Hepatocyte (in vitro differentiated cells): ENCODE results near the gene MAU2.

Experiments
- EZH2 ChIP-seq: fragments of 200-600 bp; sonication (generic); IDR thresholded peaks from 2 replicates; pipeline ENCODE4 v1.6.1; 2016; ENCODE audit warnings: antibody characterized with exemption, mild to moderate bottlenecking, borderline replicate concordance
- TF ChIP-seq, protein P1 (sequence below): fragments of 200-600 bp; sonication (generic); IDR thresholded peaks from 2 replicates; pipeline ENCODE4 v1.5.1; 2016; ENCODE audit warnings: antibody characterized with exemption, mild to moderate bottlenecking; ENCODE audit not compliant: poor library complexity

GRCh38 chr19:19276386-19276785 lies 44.2 kb upstream of the MAU2 start:
- TF ChIP-seq, protein P1, sequence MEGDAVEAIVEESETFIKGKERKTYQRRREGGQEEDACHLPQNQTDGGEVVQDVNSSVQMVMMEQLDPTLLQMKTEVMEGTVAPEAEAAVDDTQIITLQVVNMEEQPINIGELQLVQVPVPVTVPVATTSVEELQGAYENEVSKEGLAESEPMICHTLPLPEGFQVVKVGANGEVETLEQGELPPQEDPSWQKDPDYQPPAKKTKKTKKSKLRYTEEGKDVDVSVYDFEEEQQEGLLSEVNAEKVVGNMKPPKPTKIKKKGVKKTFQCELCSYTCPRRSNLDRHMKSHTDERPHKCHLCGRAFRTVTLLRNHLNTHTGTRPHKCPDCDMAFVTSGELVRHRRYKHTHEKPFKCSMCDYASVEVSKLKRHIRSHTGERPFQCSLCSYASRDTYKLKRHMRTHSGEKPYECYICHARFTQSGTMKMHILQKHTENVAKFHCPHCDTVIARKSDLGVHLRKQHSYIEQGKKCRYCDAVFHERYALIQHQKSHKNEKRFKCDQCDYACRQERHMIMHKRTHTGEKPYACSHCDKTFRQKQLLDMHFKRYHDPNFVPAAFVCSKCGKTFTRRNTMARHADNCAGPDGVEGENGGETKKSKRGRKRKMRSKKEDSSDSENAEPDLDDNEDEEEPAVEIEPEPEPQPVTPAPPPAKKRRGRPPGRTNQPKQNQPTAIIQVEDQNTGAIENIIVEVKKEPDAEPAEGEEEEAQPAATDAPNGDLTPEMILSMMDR, result no peak
- no peak for TF ChIP-seq EZH2
